UCSD-AML1 (cell line): Measurements from ENCODE around the gene FITM1.

Experiments
- DNase-seq: peaks from one replicate; lab custom pipeline; 2025; ENCODE audit not compliant: unreplicated experiment; lab: John Stamatoyannopoulos, UW

FITM1 gene

GRCh38 chr14:24138396-24139271, 8.2 kb downstream of the FITM1 start:
- DNase-seq = no peak

- no peak for DNase-seq
Measured at GRCh38 chr14:24139272-24139934, 8.9 kb downstream of the FITM1 start.

GRCh38 chr14:24141097-24141880, 10.8 kb downstream of the FITM1 start, which contains the start of gene EMC9:
TSS of gene EMC9 (minus strand) at chr14:24141591. CDS start at chr14:24141304, 287 bp downstream.
- peak; percentile 99 for DNase-seq

GRCh38 chr14:24143511-24143910, 13.1 kb downstream of the FITM1 start:
- no peak for DNase-seq

- no peak for DNase-seq
Measured at GRCh38 chr14:24144451-24144850, 14.0 kb downstream of the FITM1 start.

- no peak for DNase-seq
Measured at GRCh38 chr14:24145219-24145618, 14.8 kb downstream of the FITM1 start.

- DNase-seq = no peak
Measured at GRCh38 chr14:24145690-24146452, 15.4 kb downstream of the FITM1 start.

- peak; percentile 97 for DNase-seq
Measured at GRCh38 chr14:24146453-24146977, 16.1 kb downstream of the FITM1 start, which contains the start of gene PSME2. TSS of gene PSME2 (minus strand) at chr14:24146610. CDS start at chr14:24146581, 29 bp downstream.

GRCh38 chr14:24146978-24147760, 16.7 kb downstream of the FITM1 start, which contains the start of gene RNF31:
TSS of gene RNF31 (plus strand) at chr14:24147498. CDS start at chr14:24147699, 201 bp downstream.
- peak; percentile 98 for DNase-seq

- DNase-seq = no peak
Measured at GRCh38 chr14:24147761-24148428, 17.4 kb downstream of the FITM1 start.

GRCh38 chr14:24149302-24149969, 19.0 kb downstream of the FITM1 start:
- DNase-seq = no peak

- no peak for DNase-seq
Measured at GRCh38 chr14:24150061-24150460, 19.6 kb downstream of the FITM1 start.

GRCh38 chr14:24150567-24150966, 20.1 kb downstream of the FITM1 start:
- DNase-seq = no peak

GRCh38 chr14:24150993-24151392, 20.5 kb downstream of the FITM1 start:
- no peak for DNase-seq

GRCh38 chr14:24151404-24152080, 21.1 kb downstream of the FITM1 start:
- no peak for DNase-seq

- DNase-seq = no peak
Measured at GRCh38 chr14:24155100-24155499, 24.6 kb downstream of the FITM1 start.

GRCh38 chr14:24156840-24157239, 26.4 kb downstream of the FITM1 start:
- DNase-seq = no peak

GRCh38 chr14:24157331-24157730, 26.9 kb downstream of the FITM1 start:
- DNase-seq = no peak
